22Rv1 (cell line): ENCODE data around the gene BRF1.

Source experiments
- H3K27ac ChIP-seq: fragments of 450-650 bp; 2 replicates; pipeline ENCODE4 v1.5.1; 2017
- CTCF ChIP-seq: fragments of 450-650 bp; IDR thresholded peaks from 2 replicates; pipeline ENCODE4 v1.5.1; 2017; ENCODE audit warnings: mild to moderate bottlenecking
- ZFX ChIP-seq: fragments of 450-650 bp; IDR thresholded peaks from 2 replicates; pipeline ENCODE4 v1.6.1; 2017; ENCODE audit warnings: antibody characterized with exemption, borderline replicate concordance

The BRF1 gene

GRCh38 chr14:105219753-105220152, 81.0 kb downstream of the BRF1 start:
- TF ChIP-seq CTCF (no peak), ZFX (no peak)

DNA sequence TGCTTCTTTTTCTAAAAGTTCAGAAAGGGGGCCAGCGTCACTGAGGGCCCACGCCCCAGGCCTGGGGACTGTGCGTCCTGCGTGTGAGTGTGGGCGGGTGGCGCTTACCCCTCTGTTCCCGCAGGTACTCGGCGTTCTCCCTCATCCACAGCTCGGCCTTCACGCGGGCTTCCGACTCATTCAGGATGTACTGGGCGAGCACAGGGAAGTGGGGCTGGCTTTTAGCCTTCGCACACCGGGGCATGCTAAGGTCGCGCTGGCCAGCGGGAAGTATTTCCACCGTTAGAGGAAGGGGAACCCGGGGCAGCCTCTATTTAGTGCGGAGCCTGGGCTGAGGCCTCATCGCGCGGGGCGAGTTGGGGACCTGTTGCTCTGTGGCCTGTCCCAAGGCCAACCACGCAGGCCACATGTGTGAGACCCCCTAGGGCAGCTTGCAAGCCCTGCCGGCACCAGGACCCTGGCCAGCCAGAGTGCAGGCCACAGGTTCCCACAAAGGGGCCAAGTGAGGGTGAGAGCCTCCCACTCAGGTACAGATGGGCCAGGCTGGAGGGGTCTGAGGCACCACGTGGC, 81.7 kb downstream of the BRF1 start:
- TF ChIP-seq CTCF = no peak
- TF ChIP-seq ZFX = no peak
- no peak overlapping the region for H3K27ac ChIP-seq

More at GRCh38 chr14:105219753-105220152, 81.0 kb downstream of the BRF1 start:
- no peak overlapping the region for H3K27ac ChIP-seq

DNA sequence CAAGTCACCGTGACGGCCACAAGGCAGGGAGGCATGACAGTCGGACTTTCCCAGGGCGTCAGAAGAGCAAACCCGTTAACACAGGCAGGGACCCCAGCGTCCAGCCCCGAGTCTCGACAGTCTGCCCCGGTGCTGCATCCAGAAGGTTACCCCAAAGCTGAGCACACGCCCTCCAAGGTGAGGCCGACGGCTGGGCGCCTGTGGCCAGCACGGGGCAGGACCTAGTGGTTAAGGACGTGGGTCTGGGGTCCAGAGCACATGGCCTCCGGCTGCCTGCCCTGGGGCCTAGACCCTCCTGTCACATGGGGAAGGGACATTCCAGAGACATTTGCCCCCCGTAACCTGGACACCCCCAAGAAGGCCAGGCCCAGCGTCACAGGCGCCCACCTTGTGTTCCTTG, 82.2 kb downstream of the BRF1 start:
- no peak for TF ChIP-seq CTCF
- no peak for TF ChIP-seq ZFX
- no peak overlapping the region for H3K27ac ChIP-seq

DNA sequence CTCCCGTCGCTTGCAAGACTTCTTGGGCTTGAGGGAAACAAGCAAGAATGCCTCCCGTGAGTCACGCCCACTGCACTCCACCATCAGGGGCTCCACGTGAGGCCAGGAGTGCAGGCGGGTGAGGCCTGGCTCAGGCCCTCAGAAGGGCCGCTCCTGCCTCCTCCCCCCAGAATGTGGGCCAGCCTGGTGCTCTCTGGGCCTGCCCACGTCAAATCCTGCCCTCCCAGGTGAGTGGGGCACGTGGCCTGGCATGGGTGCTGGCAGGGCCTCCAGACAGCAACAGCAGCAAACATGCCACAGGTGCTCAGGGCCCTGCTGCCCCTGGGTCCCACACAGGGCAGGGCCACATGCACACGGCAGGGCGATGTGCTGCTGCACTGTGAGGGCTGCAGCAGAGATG, 83.0 kb downstream of the BRF1 start:
- TF ChIP-seq CTCF (no peak), ZFX (no peak)
- H3K27ac ChIP-seq = no peak overlapping the region

GRCh38 chr14:105216490-105217247, 84.1 kb downstream of the BRF1 start:
- H3K27ac ChIP-seq = no peak overlapping the region
- TF ChIP-seq CTCF (no peak), ZFX (no peak)

- no peak overlapping the region for H3K27ac ChIP-seq
- TF ChIP-seq CTCF = no peak
- no peak for TF ChIP-seq ZFX
Measured at GRCh38 chr14:105215602-105216001, 85.2 kb downstream of the BRF1 start.

- H3K27ac ChIP-seq = no peak overlapping the region
- no peak for TF ChIP-seq CTCF
- no peak for TF ChIP-seq ZFX
Measured at GRCh38 chr14:105214324-105214915, 86.4 kb downstream of the BRF1 start.
